Fibroblast of the aortic adventitia (primary cell): ENCODE measurements around the gene FRAS1. TPM values are rescaled to one million over a fixed set of nuclear protein-coding genes. Genes with fewer than 3 reads are reported as not detected.

Source experiments
- DNase-seq: peaks from one replicate; pipeline ENCODE4 v3.0.0-alpha.2; 2010; ENCODE audit warnings: low read depth
- H3K4me3 ChIP-seq: 2 replicates; pipeline ENCODE4 v1.5.1; 2011; ENCODE audit warnings: low read depth, mild to moderate bottlenecking, control low read depth, low read length, moderate library complexity
- total RNA-seq: library from RNA; depleted of rRNA; stranded (reverse); fragments of >200 nt; gene quantifications from 2 replicates; pipeline ENCODE4 v1.2.3, GENCODE V29; 2012; ENCODE audit warnings: low replicate concordance
- TF ChIP-seq, protein P1 (sequence below): IDR thresholded peaks from 2 replicates; pipeline ENCODE4 v1.5.1; 2011; ENCODE audit warnings: mild to moderate bottlenecking, low read length, control low read depth, inconsistent platforms; ENCODE audit not compliant: insufficient read depth

The FRAS1 gene
- total RNA-seq, 1 donor, result 1.9 TPM

GRCh38 chr4:78149751-78150542, 92.8 kb downstream of the FRAS1 start:
- TF ChIP-seq, protein P1, sequence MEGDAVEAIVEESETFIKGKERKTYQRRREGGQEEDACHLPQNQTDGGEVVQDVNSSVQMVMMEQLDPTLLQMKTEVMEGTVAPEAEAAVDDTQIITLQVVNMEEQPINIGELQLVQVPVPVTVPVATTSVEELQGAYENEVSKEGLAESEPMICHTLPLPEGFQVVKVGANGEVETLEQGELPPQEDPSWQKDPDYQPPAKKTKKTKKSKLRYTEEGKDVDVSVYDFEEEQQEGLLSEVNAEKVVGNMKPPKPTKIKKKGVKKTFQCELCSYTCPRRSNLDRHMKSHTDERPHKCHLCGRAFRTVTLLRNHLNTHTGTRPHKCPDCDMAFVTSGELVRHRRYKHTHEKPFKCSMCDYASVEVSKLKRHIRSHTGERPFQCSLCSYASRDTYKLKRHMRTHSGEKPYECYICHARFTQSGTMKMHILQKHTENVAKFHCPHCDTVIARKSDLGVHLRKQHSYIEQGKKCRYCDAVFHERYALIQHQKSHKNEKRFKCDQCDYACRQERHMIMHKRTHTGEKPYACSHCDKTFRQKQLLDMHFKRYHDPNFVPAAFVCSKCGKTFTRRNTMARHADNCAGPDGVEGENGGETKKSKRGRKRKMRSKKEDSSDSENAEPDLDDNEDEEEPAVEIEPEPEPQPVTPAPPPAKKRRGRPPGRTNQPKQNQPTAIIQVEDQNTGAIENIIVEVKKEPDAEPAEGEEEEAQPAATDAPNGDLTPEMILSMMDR, result no peak

DNA sequence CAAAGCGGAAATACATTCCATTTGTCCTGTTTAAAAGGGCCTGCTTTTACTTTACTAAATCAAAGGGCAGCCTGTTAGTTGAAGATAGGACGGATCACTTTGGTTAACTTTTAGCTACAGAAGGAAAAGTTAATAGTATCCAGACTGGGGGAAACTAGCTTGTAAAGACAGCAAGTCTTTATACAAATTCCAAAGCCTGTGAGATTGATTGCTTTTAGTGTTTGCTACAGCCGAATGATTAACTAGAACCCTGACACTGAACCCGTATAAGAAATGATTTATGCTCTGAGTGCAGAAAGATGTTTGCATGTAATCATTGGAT, 93.4 kb downstream of the FRAS1 start:
- H3K4me3 ChIP-seq, result no peak overlapping the region
- TF ChIP-seq, protein P1, result no peak
- DNase-seq, result no peak

More at GRCh38 chr4:78149751-78150542, 92.8 kb downstream of the FRAS1 start:
- no peak for DNase-seq
- H3K4me3 ChIP-seq, result no peak overlapping the region

DNA sequence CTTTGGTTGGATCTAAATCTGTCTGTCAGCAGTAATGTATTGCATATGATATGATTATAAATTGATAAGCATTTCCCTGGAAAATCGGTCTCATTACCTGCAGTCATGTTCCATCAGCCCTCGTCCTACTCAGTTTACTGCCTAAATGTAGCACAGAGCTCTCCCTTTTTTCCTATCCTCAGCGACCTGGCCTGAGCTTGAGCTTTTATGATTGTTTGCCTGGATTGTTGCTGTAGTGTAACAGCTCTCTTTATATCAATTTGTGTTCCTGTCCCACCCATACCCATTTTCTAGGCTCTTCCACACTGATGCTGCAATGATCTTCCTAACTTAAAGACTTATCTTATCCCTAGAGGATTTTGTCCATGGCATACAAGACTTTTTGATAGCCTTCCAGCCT, 95.7 kb downstream of the FRAS1 start:
- no peak for DNase-seq
- no peak overlapping the region for H3K4me3 ChIP-seq
- TF ChIP-seq, protein P1, result no peak

DNA sequence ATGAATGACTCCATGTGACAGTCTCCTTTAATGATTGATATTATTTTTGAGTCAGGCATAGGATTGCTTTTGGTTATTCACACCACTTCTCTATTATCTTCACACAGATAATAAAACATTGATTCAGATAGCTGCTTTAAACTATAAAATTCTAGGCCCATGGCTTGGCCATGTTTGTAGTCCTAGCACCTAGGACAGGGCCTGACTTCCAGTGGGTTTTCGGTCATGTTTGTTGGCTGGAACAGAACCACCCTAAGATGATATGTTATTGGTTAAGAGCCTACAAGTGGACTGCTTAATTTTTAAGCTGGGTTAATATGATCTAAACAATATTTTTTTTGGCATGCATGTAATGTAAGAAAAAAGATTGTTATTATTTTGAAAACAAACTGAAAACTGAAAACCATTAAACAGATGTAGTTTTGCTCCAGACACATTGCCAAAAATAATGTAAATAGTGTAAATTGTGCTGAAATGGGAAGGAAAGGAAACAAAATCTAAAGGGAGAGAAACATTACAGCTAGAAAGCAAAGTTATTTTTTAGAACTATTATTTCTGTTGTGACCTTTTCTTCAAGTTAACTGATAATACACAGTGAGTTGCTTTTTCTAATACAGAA, 98.0 kb downstream of the FRAS1 start:
- H3K4me3 ChIP-seq, result no peak overlapping the region
- TF ChIP-seq, protein P1, result no peak
- DNase-seq, result no peak

DNA sequence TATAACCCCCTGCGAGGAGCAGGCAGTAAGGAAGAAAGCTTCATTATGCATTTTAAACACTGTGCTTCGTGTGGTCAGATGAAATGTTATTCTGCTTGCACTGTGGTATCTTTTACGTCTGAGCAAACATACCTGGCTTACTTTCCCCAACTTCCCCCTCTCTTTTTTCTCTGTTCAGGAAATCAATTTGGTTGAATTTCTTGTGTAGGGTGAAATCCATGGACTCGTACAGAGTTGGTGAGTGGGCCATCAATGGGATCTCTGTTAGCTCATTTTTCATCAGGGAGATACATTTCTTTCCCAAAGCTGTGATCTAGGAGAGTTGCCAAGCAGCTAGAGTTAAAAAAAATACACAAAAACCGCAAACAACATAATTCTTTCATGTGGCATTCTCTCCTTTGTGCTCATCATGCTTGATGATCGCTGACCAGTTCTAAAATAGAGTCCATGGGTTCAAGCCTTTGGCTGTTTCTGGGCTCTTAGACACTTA, 98.5 kb downstream of the FRAS1 start:
- no peak for DNase-seq

DNA sequence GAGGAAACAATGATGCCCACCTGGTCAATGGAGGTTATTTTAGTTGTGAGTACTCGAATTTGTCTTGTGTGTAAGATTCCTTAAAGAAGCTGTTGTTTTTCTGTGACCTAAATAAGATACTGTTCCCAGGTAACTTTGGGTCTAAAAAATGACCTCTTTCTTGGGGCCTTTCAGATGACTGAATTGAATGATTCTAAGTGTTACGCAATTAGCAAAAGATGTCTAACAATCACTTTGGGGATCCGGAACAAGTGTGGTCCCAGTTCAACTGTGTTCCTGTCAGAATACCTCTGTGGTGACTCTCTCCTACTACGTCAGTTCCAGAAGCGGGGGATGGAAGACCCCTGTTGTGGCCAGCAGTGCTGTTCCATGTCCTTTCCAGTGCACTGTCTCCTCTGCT, 99.4 kb downstream of the FRAS1 start:
- no peak overlapping the region for H3K4me3 ChIP-seq
- TF ChIP-seq, protein P1, result no peak
- DNase-seq, result no peak

More for the DNA sequence above, 98.5 kb downstream of the FRAS1 start:
- TF ChIP-seq, protein P1, result no peak
- H3K4me3 ChIP-seq, result no peak overlapping the region
